Right cardiac atrium (tissue), 5 donors: ENCODE data around the gene RETSAT. TPM values are rescaled to one million over a fixed set of nuclear protein-coding genes. Genes with fewer than 3 reads are reported as not detected.
"Not testable (repeated sequence)": the region's sequence is repeated elsewhere in the genome, so short reads cannot be mapped to it uniquely, and the experiment has no call there.

ENCODE experiments used
- ATAC-seq, 2 donors: fragments of 200-7000 bp; cut with Tn5 transposase; one replicate each; pipeline versions ENCODE4 v1.8.0 to v1.9.1; 2020; ENCODE audit warnings: moderate library complexity in 2 of 2, mild to moderate bottlenecking in 1 of 2
- DNase-seq, 3 donors: peaks; one replicate each; pipeline ENCODE4 v3.0.0-alpha.2; 2020
- H3K27ac ChIP-seq: one replicate; pipeline ENCODE4 v1.5.1; 2013; ENCODE audit warnings: mild to moderate bottlenecking, low read length, control low read depth, moderate library complexity
- H3K27me3 ChIP-seq: one replicate; pipeline ENCODE4 v1.6.1; 2013; ENCODE audit not compliant: control insufficient read depth, insufficient read depth
- H3K4me1 ChIP-seq: one replicate; pipeline ENCODE4 v1.6.1; 2013; ENCODE audit warnings: low read length; ENCODE audit not compliant: control insufficient read depth, insufficient read depth
- H3K4me3 ChIP-seq: one replicate; pipeline ENCODE4 v1.5.1; 2013; ENCODE audit warnings: low read length, control low read depth
- H3K9me3 ChIP-seq: one replicate; pipeline ENCODE4 v1.6.1; 2013; ENCODE audit warnings: low read length; ENCODE audit not compliant: control insufficient read depth
- WGBS: extraction: QIAGEN DNeasy Blood & Tissue Kit; methylation state at CpG from one replicate; pipeline ENCODE4 v1.1.7; 2013; 5-methylcytosine and 5-hydroxymethylcytosine counted together
- intact Hi-C, 4 donors: fragments of 100-400 bp; cut with DNase I; formaldehyde crosslinking; loops; one replicate each; pipeline versions ENCODE4 v1.11.0 to v1.14.0; 2022 to 2023
- polyA plus RNA-seq: library from polyadenylated mRNA; stranded (reverse); fragments of 200-250 nt; gene quantifications from one replicate; pipeline ENCODE4 v1.2.3, GENCODE V29; 2013
- total RNA-seq, 4 donors: library from RNA; stranded (reverse); fragmentation: NEBNext Ultra II Directional; extraction: Animal tissue kit (Norgen Biotek cat#: 25700); gene quantifications; one replicate each; pipeline ENCODE4 v1.2.1, GENCODE V29; 2021
- donor health status: healthy with polysubstance abuse.
- donor health status: DM: no; HTN: yes; CAD: no.
- donor health status: DM: no; HTN: no; CAD: no.
- donor health status: DM: no; HTN: yes; CAD: no; lungs with severe emphysema.
- donor health status: DM: yes; HTN: yes; CAD: no.

RETSAT gene
- total and polyA plus RNA-seq, 5 donors = 22.4 to 33.5 (median 31.5) TPM

DNA sequence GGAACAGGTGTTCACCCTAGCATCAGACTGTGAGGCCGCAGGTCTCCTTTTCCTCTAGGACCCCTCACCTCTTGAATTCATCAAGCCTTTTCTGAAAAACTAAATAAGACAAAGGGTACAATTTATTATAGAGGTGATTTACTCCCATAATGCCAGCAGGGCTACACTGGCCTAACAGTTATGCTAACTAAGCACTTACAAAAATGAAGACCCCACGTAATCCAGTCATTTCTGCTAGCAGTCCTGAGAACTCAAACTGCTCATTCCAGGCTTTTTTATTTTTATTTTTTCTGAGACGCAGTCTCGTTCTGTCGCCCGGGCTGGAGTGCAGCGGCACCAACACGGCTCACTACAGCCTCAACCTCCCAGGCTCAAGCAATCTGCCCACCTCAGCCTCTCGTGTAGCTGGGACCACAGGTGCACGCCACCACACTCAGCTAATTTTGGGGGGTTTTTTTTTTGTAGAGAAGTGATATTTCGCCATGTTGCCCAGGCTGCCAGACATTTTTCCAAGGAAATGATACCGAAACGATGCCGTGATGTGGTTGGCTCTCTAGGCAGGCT is 41.7 kb upstream of the RETSAT start:
- H3K9me3 ChIP-seq = no peaks in the 10 kb centered on the region
- no peaks in the 10 kb centered on the region for H3K27me3 ChIP-seq
- WGBS = 93% methylated on average over 14 of the region's 14 CpGs
- ATAC-seq (no peak), DNase-seq (no peak)
- no peaks in the 10 kb centered on the region for H3K4me1 ChIP-seq
- H3K27ac ChIP-seq = no peak overlapping the region
- H3K4me3 ChIP-seq = no peak overlapping the region
- intact Hi-C loops = no loop called here

DNA sequence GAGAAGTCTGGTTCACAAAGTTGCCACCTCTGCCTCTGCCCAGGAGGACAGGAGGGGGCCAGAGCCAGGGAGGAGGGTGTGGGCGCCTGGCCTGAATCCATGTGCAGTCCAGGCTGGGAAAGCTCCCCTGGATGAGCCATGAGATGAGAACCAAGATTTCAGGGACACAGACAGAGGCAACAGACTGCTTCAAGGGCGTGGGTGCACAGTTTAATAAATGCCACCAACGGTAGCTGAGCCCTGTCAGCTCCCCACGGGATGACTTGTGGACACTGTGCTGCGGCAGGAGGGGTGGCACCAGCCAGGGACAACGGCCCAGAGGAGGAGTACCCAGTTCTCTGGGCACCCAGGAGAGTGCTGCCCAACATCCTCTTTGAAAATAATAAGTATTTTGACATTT is 40.6 kb upstream of the RETSAT start:
- ATAC-seq (no peak), DNase-seq (no peak)
- Histone ChIP-seq H3K9me3 (no peaks in the 10 kb centered on the region), H3K4me3 (no peak overlapping the region), H3K27me3 (no peaks in the 10 kb centered on the region), H3K27ac (no peak overlapping the region), H3K4me1 (no peaks in the 10 kb centered on the region)
- WGBS = 84% methylated on average over 6 of the region's 6 CpGs
- intact Hi-C loops = no loop called here

DNA sequence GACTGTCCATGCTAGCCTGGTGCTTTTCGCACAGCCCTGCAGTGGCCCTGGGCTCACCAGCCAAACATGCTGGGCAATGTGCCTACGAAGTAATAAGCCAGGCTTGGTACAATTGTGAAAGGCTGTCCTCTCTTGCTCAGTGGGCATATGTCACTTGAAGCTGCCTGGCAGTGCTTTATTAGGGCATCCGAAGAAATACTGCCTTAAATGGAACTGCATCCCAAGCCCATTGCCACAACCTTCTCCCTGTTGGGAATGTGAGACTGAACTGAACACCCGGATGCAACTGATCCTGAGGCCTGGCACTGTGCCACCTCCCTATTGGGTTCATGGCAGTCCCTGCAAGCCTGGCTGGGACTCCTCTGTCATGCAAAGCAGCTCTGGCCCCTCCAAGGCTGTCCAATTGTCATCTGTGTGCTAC is 39.9 kb upstream of the RETSAT start:
- H3K27ac ChIP-seq = no peak overlapping the region
- H3K27me3 ChIP-seq = no peaks in the 10 kb centered on the region
- no peaks in the 10 kb centered on the region for H3K4me1 ChIP-seq
- H3K9me3 ChIP-seq = no peaks in the 10 kb centered on the region
- H3K4me3 ChIP-seq = no peak overlapping the region
- 79% methylated on average over 4 of the region's 4 CpGs for WGBS
- DNase-seq (peak in 1 of 3 donors; percentile 48), ATAC-seq (no peak)
- intact Hi-C loops = no loop called here

DNA sequence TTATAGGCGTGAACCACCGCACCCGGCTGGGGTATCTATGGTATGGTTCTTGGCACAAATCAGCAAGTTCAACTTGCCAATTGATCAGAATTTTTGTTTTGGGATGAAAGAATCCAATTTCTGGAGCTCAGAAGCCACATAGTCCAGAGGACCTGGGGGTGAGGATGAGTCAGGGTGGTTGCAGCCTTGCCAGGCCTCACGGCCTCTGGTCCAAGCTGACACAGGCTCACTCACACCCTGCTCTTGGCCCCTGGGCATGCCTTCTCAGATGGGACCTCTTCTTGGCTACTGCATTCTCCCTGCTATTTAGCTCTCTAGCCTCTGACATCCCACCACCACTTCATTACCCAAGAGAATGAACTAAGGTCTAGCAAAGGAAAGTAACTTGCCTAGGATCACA is 39.5 kb upstream of the RETSAT start:
- Histone ChIP-seq H3K9me3 (no peaks in the 10 kb centered on the region), H3K4me1 (no peaks in the 10 kb centered on the region), H3K4me3 (no peak overlapping the region), H3K27me3 (no peaks in the 10 kb centered on the region), H3K27ac (no peak overlapping the region)
- intact Hi-C loops = no loop called here
- ATAC-seq = no peak
- no peak for DNase-seq
- WGBS = 87% methylated on average over 4 of the region's 4 CpGs

DNA sequence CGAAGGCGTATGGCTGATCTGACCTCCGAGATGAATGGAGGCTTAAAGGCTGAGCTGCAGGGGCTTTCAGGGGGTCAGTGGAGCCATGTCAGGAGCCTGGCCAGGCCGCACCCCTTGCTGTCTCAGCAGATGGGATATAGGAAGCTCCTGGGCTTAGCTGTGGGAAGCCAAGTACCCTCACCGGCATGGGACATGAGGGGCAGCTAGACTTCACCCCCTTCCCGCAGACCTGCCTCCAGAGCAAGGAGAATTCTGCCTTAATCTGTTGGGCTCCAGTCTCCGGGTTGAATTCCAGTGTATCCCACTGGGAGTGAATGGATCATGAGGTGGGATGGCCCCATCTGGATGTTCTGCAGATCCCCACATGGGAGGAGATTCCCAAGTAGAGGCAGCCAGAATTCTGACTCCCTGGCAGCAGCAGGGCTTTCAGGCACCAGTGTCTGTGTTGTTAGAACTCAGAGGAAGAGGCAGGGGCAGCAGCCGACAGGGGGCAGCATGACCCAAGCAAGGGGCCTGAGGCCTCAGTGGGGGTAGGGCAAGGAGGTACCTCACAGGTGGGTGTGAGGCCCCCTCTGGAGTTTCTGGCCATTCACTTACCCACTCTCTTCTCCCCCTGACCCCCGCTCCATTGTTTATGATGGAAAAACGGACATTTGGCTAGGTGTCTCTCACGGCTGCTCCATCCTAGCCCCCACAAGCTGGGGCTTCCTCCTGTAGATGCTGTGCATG is 36.8 kb upstream of the RETSAT start:
- Histone ChIP-seq H3K4me3 (no peak overlapping the region), H3K27me3 (no peaks in the 10 kb centered on the region), H3K4me1 (no peaks in the 10 kb centered on the region), H3K27ac (no peak overlapping the region), H3K9me3 (no peaks in the 10 kb centered on the region)
- DNase-seq (peak; percentile 67 to 88 (median 83)), ATAC-seq (peak; percentile 56)
- 81% methylated on average over 11 of the region's 11 CpGs for WGBS
- intact Hi-C loops = no loop called here

DNA sequence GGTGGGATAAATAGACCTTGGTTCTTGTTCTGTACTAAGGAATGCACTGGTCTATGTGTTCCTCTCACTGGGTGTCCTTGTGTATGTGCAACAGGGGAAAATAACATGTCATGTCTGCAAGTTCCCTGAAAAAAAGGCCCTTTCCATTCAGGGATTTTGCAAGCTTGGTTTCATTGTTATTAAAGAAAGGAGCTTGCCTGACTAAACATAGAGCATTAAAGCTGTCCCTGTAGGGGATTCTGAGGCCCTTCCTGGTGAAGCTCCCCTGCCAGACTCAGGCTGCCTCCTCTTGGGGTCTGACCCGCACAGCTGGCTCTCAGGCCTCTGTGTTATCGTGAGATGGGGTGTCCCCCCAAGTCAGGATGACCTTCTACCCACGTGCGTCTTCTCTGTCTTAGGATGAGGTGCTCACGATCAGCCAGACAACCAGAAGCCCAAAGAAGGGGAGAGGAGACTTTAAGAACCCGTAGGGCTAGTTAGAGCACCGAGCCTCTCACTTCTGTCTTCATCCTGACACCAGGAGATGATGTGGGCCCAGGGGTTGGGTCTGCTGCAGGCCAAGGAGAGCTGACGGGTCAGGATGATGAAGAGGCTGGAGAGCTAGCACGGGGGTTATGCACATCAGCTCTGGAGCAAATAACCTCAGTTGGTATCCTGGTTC is 34.7 kb upstream of the RETSAT start:
- intact Hi-C loops = no loop called here
- no peaks in the 10 kb centered on the region for H3K27me3 ChIP-seq
- WGBS = 87% methylated on average over 9 of the region's 9 CpGs
- no peak overlapping the region for H3K27ac ChIP-seq
- H3K9me3 ChIP-seq = no peaks in the 10 kb centered on the region
- ATAC-seq (no peak), DNase-seq (no peak)
- no peak overlapping the region for H3K4me3 ChIP-seq
- no peaks in the 10 kb centered on the region for H3K4me1 ChIP-seq

DNA sequence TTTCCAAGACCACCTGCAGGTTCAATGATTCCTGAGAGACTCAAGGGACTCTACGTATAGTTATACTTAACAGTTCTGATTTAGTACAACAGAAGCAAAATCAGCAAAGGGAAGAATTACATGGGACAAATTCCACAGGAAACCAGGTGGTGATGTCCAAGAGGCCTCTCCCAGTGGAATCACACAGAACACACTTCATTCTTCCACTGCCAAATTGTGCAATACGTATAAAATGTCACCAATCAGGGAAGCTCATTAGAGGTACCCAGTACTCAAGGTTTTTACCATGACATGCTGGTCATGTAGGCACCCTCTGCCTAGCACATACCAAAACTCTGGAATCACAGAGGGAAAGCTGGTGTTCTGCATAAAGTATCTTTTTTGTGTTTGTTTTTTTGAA is 33.4 kb upstream of the RETSAT start:
- no peaks in the 10 kb centered on the region for H3K9me3 ChIP-seq
- intact Hi-C loops = no loop called here
- ATAC-seq = no peak
- no peaks in the 10 kb centered on the region for H3K4me1 ChIP-seq
- no peaks in the 10 kb centered on the region for H3K27me3 ChIP-seq
- H3K4me3 ChIP-seq = no peak overlapping the region
- no peak overlapping the region for H3K27ac ChIP-seq
- no peak for DNase-seq
- WGBS = 82% methylated on average over 2 of the region's 2 CpGs

DNA sequence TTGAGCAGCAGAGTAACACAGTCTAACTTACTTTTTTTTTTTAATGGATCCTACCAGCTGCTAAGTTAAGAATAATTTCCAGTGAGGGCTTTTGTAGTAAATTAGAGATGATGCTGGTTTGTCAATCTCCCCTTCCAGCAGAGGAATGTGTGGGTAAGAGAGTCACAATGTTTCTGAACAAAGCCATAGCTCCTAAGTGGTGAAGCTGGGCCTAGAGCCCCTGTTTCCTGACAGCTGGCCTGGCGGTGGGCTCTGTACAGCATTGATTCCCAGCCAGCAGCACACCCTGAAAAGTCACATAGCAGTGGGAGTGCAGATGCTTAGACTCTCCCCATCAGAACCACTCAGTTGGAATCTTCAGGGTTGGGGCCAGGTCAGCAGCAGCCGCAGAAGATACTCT is 31.4 kb upstream of the RETSAT start:
- 74% methylated on average over 2 of the region's 2 CpGs for WGBS
- intact Hi-C loops = no loop called here
- Histone ChIP-seq H3K27me3 (no peaks in the 10 kb centered on the region), H3K4me1 (no peaks in the 10 kb centered on the region), H3K27ac (no peak overlapping the region), H3K4me3 (no peak overlapping the region), H3K9me3 (no peaks in the 10 kb centered on the region)
- DNase-seq = no peak
- ATAC-seq = no peak

DNA sequence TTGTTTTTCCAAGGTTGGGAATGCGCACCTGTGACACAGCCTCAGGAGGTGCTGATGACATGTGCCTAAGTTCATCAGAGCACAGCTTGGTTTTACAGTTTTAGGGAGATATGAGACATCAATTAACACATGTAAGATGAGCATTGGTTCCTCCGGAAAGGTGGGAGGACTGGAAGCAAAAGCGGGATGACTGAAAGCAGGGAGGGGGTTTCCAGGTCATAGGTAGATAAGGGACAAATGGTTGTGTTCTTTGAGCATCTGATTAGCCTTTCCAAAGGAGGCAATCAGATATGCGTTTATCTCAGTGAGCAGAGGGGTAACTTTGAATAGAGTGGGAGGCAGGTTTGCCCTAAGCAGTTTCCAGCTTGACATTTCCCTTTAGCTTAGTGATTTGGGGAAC is 29.5 kb upstream of the RETSAT start:
- Histone ChIP-seq H3K27me3 (no peaks in the 10 kb centered on the region), H3K4me1 (no peaks in the 10 kb centered on the region), H3K4me3 (no peak overlapping the region), H3K27ac (no peak overlapping the region), H3K9me3 (no peaks in the 10 kb centered on the region)
- ATAC-seq = no peak
- no peak for DNase-seq
- intact Hi-C loops = no loop called here
- WGBS = 70% methylated on average over 4 of the region's 4 CpGs

DNA sequence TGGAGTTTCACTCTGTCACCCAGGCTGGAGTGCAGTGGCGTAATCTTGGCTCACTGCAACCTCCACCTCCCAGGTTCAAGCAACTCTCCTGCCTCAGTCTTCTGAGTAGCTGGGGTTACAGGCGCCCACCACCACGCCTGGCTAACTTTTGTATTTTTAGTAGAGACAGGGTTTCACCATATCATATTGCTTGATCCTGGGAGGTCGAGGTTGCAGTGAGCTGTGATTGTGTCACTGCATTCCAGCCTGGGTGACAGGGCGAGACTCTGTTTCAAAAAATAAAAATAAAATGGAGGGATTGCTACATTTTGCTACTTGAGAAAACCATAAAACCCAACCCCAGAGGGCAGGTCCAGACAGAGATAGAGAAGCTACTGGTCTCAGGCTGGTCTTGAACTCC is 28.8 kb upstream of the RETSAT start:
- intact Hi-C loops, H3K27me3 ChIP-seq, H3K9me3 ChIP-seq, H3K4me3 ChIP-seq, ATAC-seq, H3K27ac ChIP-seq, H3K4me1 ChIP-seq, DNase-seq: not testable (repeated sequence)
- WGBS = 91% methylated on average over 5 of the region's 5 CpGs

DNA sequence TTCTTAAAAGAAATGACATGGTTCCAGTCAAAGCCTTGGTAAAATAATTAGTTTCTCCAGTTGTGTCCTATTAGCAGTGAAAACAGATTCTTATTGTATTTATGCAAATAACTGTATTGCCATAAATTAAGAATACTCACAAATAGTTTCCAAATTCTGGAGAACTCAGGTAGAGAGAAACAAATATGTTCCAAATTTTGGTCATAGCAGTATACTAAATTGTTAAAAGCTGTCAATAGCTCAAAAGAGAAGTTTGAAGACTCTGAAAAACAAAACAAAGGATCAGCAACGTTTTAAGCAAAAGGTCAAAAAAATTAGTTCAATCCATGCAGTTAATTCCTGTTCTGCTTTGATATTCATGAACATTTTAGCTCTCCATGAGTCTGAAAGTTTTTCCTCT is 25.7 kb upstream of the RETSAT start:
- DNase-seq = no peak
- no peaks in the 10 kb centered on the region for H3K27me3 ChIP-seq

More for the DNA sequence above, 25.7 kb upstream of the RETSAT start:
- no peaks in the 10 kb centered on the region for H3K9me3 ChIP-seq
- no peak for ATAC-seq
- WGBS = 81% methylated on average over 1 of the region's 1 CpG
- H3K4me3 ChIP-seq = no peak overlapping the region
- no peaks in the 10 kb centered on the region for H3K4me1 ChIP-seq
- intact Hi-C loops = no loop called here
- H3K27ac ChIP-seq = no peak overlapping the region
